NB4 (cell line): ENCODE measurements around the gene ZBED4.

Experiments
- DNase-seq: peaks from one replicate; pipeline ENCODE4 v3.0.0; 2010; ENCODE audit warnings: low read depth
- H3K4me3 ChIP-seq: one replicate; pipeline ENCODE4 v1.5.1; 2011; ENCODE audit warnings: mild to moderate bottlenecking, low read depth, low read length, moderate library complexity
- CTCF ChIP-seq: IDR thresholded peaks from one replicate; pipeline ENCODE4 v1.5.1; 2012; ENCODE audit warnings: low read depth, low read length
- MAX ChIP-seq: IDR thresholded peaks from 2 replicates; pipeline ENCODE4 v1.6.1; 2011; ENCODE audit warnings: low read depth, low read length
- MYC ChIP-seq: IDR thresholded peaks from 2 replicates; pipeline ENCODE4 v1.6.1; 2011; ENCODE audit warnings: low read depth, low read length
- POLR2A ChIP-seq: IDR thresholded peaks from 2 replicates; pipeline ENCODE4 v1.6.1; 2011; ENCODE audit warnings: mild to moderate bottlenecking; ENCODE audit not compliant: insufficient read length; ENCODE audit errors: extremely low read depth

ZBED4 gene

GRCh38 chr22:49914256-49914655 lies 60.6 kb downstream of the ZBED4 start:
- TF ChIP-seq MYC (no peak), POLR2A (no peak), CTCF (no peak), MAX (no peak)
- H3K4me3 ChIP-seq = no peak overlapping the region
- DNase-seq = no peak

- DNase-seq = no peak
- no peak overlapping the region for H3K4me3 ChIP-seq
Measured at GRCh38 chr22:49915610-49916009, 62.0 kb downstream of the ZBED4 start.

GRCh38 chr22:49916831-49917230 lies 63.2 kb downstream of the ZBED4 start:
- no peak overlapping the region for H3K4me3 ChIP-seq
- no peak for TF ChIP-seq MAX
- DNase-seq = no peak

More at GRCh38 chr22:49915610-49916009, 62.0 kb downstream of the ZBED4 start:
- no peak for TF ChIP-seq POLR2A
- TF ChIP-seq MYC = no peak
- TF ChIP-seq CTCF = no peak
- no peak for TF ChIP-seq MAX

GRCh38 chr22:49917974-49918910 lies 64.6 kb downstream of the ZBED4 start, which contains the start of the genes ALG12 and CRELD2:
TSS of gene ALG12 (minus strand) at chr22:49918438. CDS start at chr22:49913765, 4,673 bp downstream.
TSS of gene CRELD2 (plus strand) at chr22:49918634. CDS start at chr22:49918770, 136 bp downstream.
- peak; percentile 97 for DNase-seq
- TF ChIP-seq POLR2A (no peak), MYC (no peak), MAX (no peak), CTCF (no peak)
- H3K4me3 ChIP-seq = peak within 1 kb of the TSS; percentile 60

- DNase-seq = no peak
- peak overlapping the region; percentile 60 for H3K4me3 ChIP-seq
- no peak for TF ChIP-seq CTCF
- TF ChIP-seq MYC = no peak
- no peak for TF ChIP-seq POLR2A
- TF ChIP-seq MAX = no peak
Measured at GRCh38 chr22:49918911-49919881, 65.6 kb downstream of the ZBED4 start.
